Stimulated activated CD4-positive, alpha-beta T cell treated with anti-CD3 and anti-CD28 coated beads, Interleukin-4, amount 100 ng/mL, for 24 hours (primary cell): Measurements from ENCODE around the gene MTMR11.

Experiments used
- DNase-seq: peaks from one replicate; pipeline ENCODE4 v3.0.0-alpha.2; 2020

MTMR11 gene

GRCh38 chr1:149933208-149933607 lies 3.5 kb downstream of the MTMR11 start:
- DNase-seq, result no peak

- DNase-seq, result no peak
Measured at GRCh38 chr1:149932474-149932873, 4.2 kb downstream of the MTMR11 start.

- no peak for DNase-seq
Measured at GRCh38 chr1:149931212-149931790, 5.4 kb downstream of the MTMR11 start.

- no peak for DNase-seq
Measured at GRCh38 chr1:149929856-149930255, 6.8 kb downstream of the MTMR11 start.

GRCh38 chr1:149928401-149928724 lies 8.3 kb downstream of the MTMR11 start:
- no peak for DNase-seq

GRCh38 chr1:149927563-149928400 lies 8.9 kb downstream of the MTMR11 start, which contains the start of gene SF3B4:
Gene SF3B4, minus strand, starts transcription at chr1:149927803. Its CDS starts 44 bp downstream, at chr1:149927759.
- peak; percentile 96 for DNase-seq

GRCh38 chr1:149927056-149927562 lies 9.6 kb downstream of the MTMR11 start:
- no peak for DNase-seq

- DNase-seq, result no peak
Measured at GRCh38 chr1:149926296-149926695, 10.4 kb downstream of the MTMR11 start.

GRCh38 chr1:149925751-149926150 lies 10.9 kb downstream of the MTMR11 start:
- no peak for DNase-seq

- no peak for DNase-seq
Measured at GRCh38 chr1:149925345-149925744, 11.3 kb downstream of the MTMR11 start.

GRCh38 chr1:149923626-149924025 lies 13.1 kb downstream of the MTMR11 start:
- DNase-seq, result no peak

GRCh38 chr1:149917571-149918144 lies 19.0 kb downstream of the MTMR11 start, which contains the start of gene SV2A:
Gene SV2A, minus strand, starts transcription at chr1:149917844. Its CDS starts 4,004 bp downstream, at chr1:149913840.
- DNase-seq, result peak; percentile 47

- no peak for DNase-seq
Measured at GRCh38 chr1:149916898-149917252, 19.8 kb downstream of the MTMR11 start.

- no peak for DNase-seq
Measured at GRCh38 chr1:149916193-149916897, 20.3 kb downstream of the MTMR11 start.

GRCh38 chr1:149915429-149916192 lies 21.1 kb downstream of the MTMR11 start:
- DNase-seq, result no peak

- DNase-seq, result no peak
Measured at GRCh38 chr1:149914545-149914944, 22.1 kb downstream of the MTMR11 start.

GRCh38 chr1:149906570-149907075 lies 30.1 kb downstream of the MTMR11 start:
- DNase-seq, result no peak

GRCh38 chr1:149903836-149904491 lies 32.7 kb downstream of the MTMR11 start:
- DNase-seq, result no peak

- DNase-seq, result peak; percentile 86
Measured at GRCh38 chr1:149899460-149900284, 37.0 kb downstream of the MTMR11 start, which contains the start of gene BOLA1. Gene BOLA1, plus strand, starts transcription at chr1:149899568. Its CDS starts 492 bp downstream, at chr1:149900060.

GRCh38 chr1:149896575-149896974 lies 40.1 kb downstream of the MTMR11 start:
- no peak for DNase-seq

GRCh38 chr1:149888999-149889289 lies 47.7 kb downstream of the MTMR11 start:
- DNase-seq, result no peak
